ENCODE data around the gene PTPN5. TPM values are rescaled to one million over a fixed set of nuclear protein-coding genes. Genes with fewer than 3 reads are reported as not detected.

Gene PTPN5
- total and polyA plus RNA-seq, 10 donors = 0.08 to 2.0 (median 0.26) TPM; not detected in 1

DNA sequence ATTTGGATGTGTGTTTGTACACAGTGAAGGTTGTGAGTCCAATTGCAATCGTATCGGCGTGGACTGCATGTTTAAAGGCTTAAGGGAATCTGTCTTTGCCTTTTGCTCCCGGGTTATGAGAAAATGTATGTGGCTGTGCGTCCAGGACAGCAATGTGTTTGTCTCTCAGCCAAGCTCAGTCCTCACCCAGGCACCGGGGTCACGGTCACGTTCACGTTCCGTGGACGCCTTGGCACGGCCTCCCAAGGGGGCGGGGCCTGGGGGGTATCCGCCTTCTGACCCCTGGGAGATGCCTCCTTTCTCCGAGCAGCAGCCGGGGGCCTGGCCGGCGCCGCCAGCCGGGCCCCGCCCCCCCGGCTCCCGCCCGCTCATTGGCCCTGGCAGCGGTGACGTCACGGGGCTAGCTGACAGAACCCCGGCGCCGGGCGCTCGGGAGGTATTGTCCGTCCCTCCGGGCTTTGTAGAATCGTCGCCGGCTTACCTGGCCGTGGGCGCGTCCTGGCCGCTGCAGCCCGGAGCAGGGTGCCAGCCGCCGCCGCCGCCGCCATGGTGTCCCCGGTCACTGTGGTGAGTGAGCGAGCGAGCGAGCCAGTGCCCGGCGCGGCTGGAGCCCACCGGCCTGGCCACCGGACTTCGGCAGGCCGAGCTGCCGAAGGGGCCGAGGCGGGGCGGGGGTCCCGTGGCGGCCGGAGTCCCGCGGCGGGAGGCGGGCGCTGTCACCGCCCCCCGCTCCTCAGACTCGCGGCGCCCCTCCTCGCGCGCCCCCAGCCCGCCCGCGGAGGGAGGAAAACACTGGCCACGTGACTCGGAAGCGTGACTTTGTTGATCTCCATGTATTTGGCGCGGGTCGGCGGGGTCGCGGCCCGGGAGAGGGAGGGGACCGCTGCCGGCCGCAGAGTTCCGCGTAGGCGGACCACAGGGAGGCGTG lies 93.0 kb downstream of the PTPN5 start, which contains the start of gene TMEM86A:
Gene TMEM86A, plus strand, starts transcription at position 439 of the 928 bp plus-strand sequence. Its CDS starts 108 bp downstream, at position 547.
- H3K4me3 ChIP-seq = peak within 1 kb of the TSS; percentile 70 to 91 (median 87)
- peak within 1 kb of the TSS; percentile 27 to 91 (median 82) for H3K27ac ChIP-seq
- peaks cover 0 to 20% (median 0%) of the 10 kb centered on the region in 6 donors for H3K36me3 ChIP-seq
- 1 to 3% (median 1%) methylated on average over 32 to 98 of the region's 98 CpGs for WGBS, 5 donors
- intact Hi-C loops (cut with DNase I; ENCODE audit: low total_unique reads) = loop anchor here (10.0 kb wide), 1 partner anchor 64 kb away; the partner anchor contains the start of gene SPTY2D1
- no peaks in the 10 kb centered on the region for H3K9me3 ChIP-seq
- TF ChIP-seq, protein P1, sequence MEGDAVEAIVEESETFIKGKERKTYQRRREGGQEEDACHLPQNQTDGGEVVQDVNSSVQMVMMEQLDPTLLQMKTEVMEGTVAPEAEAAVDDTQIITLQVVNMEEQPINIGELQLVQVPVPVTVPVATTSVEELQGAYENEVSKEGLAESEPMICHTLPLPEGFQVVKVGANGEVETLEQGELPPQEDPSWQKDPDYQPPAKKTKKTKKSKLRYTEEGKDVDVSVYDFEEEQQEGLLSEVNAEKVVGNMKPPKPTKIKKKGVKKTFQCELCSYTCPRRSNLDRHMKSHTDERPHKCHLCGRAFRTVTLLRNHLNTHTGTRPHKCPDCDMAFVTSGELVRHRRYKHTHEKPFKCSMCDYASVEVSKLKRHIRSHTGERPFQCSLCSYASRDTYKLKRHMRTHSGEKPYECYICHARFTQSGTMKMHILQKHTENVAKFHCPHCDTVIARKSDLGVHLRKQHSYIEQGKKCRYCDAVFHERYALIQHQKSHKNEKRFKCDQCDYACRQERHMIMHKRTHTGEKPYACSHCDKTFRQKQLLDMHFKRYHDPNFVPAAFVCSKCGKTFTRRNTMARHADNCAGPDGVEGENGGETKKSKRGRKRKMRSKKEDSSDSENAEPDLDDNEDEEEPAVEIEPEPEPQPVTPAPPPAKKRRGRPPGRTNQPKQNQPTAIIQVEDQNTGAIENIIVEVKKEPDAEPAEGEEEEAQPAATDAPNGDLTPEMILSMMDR (IDR thresholded peaks at IDR 0.05 in 8 of 11, conservative IDR thresholded peaks at IDR 0.05 in 3 of 11) = no peak
- peak; percentile 81 to 87 (median 87) for TF ChIP-seq POLR2AphosphoS5 (IDR thresholded peaks at IDR 0.05)
- TF ChIP-seq POLR2A (IDR thresholded peaks at IDR 0.05) = peak in 1 of 3 donors; percentile 7
- peaks cover 0 to 12% (median 0%) of the 10 kb centered on the region in 7 donors for H3K27me3 ChIP-seq (replicated peaks in 1 of 7)
- DNase-seq = peak; percentile 98
- H3K4me1 ChIP-seq = peaks cover 4 to 31% (median 23%) of the 10 kb centered on the region in 6 donors

DNA sequence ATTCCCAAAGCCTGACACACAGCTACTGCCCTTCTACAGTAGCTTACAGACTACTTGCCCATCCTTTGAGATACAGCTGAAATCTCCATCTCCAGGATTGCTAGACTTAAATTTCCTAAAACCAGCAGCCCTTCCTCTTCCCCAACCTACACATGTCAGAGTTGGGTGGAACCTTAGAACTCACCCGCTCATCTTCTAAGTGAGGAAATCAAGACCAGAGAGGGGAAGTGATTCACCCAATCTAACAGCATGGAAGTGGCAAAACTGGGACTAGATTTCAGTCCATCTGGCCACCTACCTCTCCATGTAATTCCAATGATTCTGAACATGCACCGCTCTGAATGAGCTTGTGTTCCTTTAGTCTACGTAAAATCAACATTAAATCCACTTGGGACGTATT lies 94.0 kb downstream of the PTPN5 start:
- Histone ChIP-seq H3K9me3 (no peaks in the 10 kb centered on the region), H3K4me1 (peaks cover 4 to 31% (median 23%) of the 10 kb centered on the region in 6 donors), H3K36me3 (peaks cover 0 to 14% (median 0%) of the 10 kb centered on the region in 6 donors), H3K4me3 (no peak overlapping the region), H3K27ac (peak overlapping the region in 3 of 8 donors; percentile 85 to 91 (median 88)), H3K27me3 (replicated peaks in 1 of 7) (peaks cover 0 to 12% (median 0%) of the 10 kb centered on the region in 7 donors)
- 81 to 91% (median 83%) methylated on average over 4 of the region's 4 CpGs for WGBS, 5 donors
- intact Hi-C loops (cut with DNase I; ENCODE audit: low total_unique reads) = loop anchor here (10.0 kb wide), 1 partner anchor 63 kb away; the partner anchor contains the start of gene SPTY2D1
- no peak for DNase-seq
- TF ChIP-seq, protein P1 (IDR thresholded peaks at IDR 0.05 in 8 of 11, conservative IDR thresholded peaks at IDR 0.05 in 3 of 11) = no peak
- no peak for TF ChIP-seq POLR2A (IDR thresholded peaks at IDR 0.05)
- TF ChIP-seq POLR2AphosphoS5 (IDR thresholded peaks at IDR 0.05) = no peak

DNA sequence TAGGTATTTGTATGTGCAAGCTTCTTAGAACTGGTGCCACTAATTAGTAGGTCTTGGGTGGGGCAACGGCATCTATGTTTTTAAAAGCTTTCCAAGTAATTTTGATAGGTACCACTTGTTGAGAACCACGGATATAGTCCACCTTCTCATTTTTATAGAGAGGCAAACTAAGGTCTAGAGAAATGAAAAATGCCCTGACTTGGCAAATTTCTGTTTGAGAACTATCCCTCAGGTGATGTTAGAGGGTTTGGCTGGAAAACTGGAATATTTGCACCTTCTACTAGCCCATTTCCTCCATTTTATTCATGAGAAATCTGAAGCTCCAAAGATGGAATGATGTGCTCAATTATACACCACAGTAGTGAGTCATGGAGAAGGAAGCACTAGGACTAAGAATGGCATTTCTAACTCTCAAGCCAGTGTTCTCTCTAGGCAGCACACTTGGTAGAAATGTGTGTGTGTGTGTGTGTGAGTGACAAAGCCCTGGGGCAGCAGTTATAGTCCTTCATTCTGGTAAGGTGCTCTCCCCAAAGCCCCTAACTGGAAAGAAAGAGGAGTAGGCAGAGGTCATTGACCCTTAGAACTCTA lies 94.9 kb downstream of the PTPN5 start:
- Histone ChIP-seq H3K27me3 (replicated peaks in 1 of 7) (peaks cover 0 to 12% (median 0%) of the 10 kb centered on the region in 7 donors), H3K4me3 (no peak overlapping the region), H3K9me3 (no peaks in the 10 kb centered on the region), H3K27ac (no peak overlapping the region), H3K36me3 (peaks cover 0 to 6% (median 0%) of the 10 kb centered on the region in 6 donors), H3K4me1 (peaks cover 4 to 31% (median 23%) of the 10 kb centered on the region in 6 donors)
- 85 to 96% (median 92%) methylated on average over 2 of the region's 2 CpGs for WGBS, 5 donors
- intact Hi-C loops (cut with DNase I; ENCODE audit: low total_unique reads) = loop anchor here (10.0 kb wide), 1 partner anchor 62 kb away; the partner anchor contains the start of gene SPTY2D1
- no peak for DNase-seq
- TF ChIP-seq POLR2A (IDR thresholded peaks at IDR 0.05) (no peak), POLR2AphosphoS5 (IDR thresholded peaks at IDR 0.05) (no peak)
- TF ChIP-seq, protein P1 (IDR thresholded peaks at IDR 0.05 in 8 of 11, conservative IDR thresholded peaks at IDR 0.05 in 3 of 11) = no peak
